Upper lobe of left lung (tissue), 6 donors: ENCODE data around the gene AKT2. TPM values are rescaled to one million over a fixed set of nuclear protein-coding genes. Genes with fewer than 3 reads are reported as not detected.

Source experiments
- ATAC-seq, 2 donors: fragments of 200-7000 bp; cut with Tn5 transposase; one replicate each; pipeline ENCODE4 v1.9.1; 2022; ENCODE audit warnings: mild to moderate bottlenecking in 2 of 2, moderate library complexity in 2 of 2; ENCODE audit not compliant: low FRiP score in 2 of 2
- DNase-seq, 2 donors: peaks; one replicate each; pipeline ENCODE4 v3.0.0-alpha.2; 2019 to 2020
- H3K27ac ChIP-seq, 4 donors: fragments of 200-600 bp; sonication (generic); one replicate each; pipeline ENCODE4 v1.5.1; 2016 to 2019
- H3K27me3 ChIP-seq, 4 donors: fragments of 200-600 bp; sonication (generic); one replicate each; pipeline ENCODE4 v1.5.1; 2017 to 2019
- H3K36me3 ChIP-seq, 4 donors: fragments of 200-600 bp; sonication (generic); one replicate each; pipeline ENCODE4 v1.5.1; 2016 to 2019
- H3K4me1 ChIP-seq, 4 donors: fragments of 200-600 bp; sonication (generic); one replicate each; pipeline ENCODE4 v1.5.1; 2018 to 2019
- H3K4me3 ChIP-seq, 4 donors: fragments of 200-600 bp; sonication (generic); one replicate each; pipeline ENCODE4 v1.5.1; 2017 to 2019; ENCODE audit warnings: mild to moderate bottlenecking in 2 of 4, moderate library complexity in 1 of 4
- H3K9me3 ChIP-seq, 4 donors: fragments of 200-600 bp; sonication (generic); one replicate each; pipeline ENCODE4 v1.5.1; 2018 to 2019
- CTCF ChIP-seq, 6 experiments: fragments of 450-650 bp in 4 of 6; fragments of 200-600 bp in 2 of 6; sonication (generic) in 2 of 6; IDR thresholded peaks; one replicate each; pipeline ENCODE4 v1.5.1; 2016 to 2019; ENCODE audit warnings: antibody characterized with exemption in 6 of 6
- EP300 ChIP-seq, 4 donors: sonication (generic); formaldehyde crosslinking; IDR thresholded peaks; one replicate each; pipeline ENCODE4 v1.5.1; 2017; ENCODE audit warnings: antibody characterized with exemption in 4 of 4, control low read depth in 2 of 4
- POLR2A ChIP-seq, 4 donors: fragments of 450-650 bp; IDR thresholded peaks; one replicate each; pipeline ENCODE4 v1.5.1; 2016 to 2017; ENCODE audit warnings: antibody characterized with exemption in 4 of 4, mild to moderate bottlenecking in 2 of 4
- POLR2AphosphoS5 ChIP-seq, 2 donors: sonication (generic); formaldehyde crosslinking; IDR thresholded peaks; one replicate each; pipeline ENCODE4 v1.5.1; 2017; ENCODE audit warnings: antibody characterized with exemption in 2 of 2
- WGBS, 2 donors: methylation state at CpG; one replicate each; pipeline ENCODE4 v1.1.5; 2017 to 2018; 5-methylcytosine and 5-hydroxymethylcytosine counted together
- total RNA-seq, 6 donors: library from RNA; depleted of rRNA in 4 of 6; stranded (reverse); fragments of >200 nt in 4 of 6; gene quantifications; one replicate each; pipeline versions ENCODE4 v1.1.0 to v1.2.1, GENCODE V29; 2016 to 2021
- donor health status: DM: no; HTN: no; CAD: no; lungs with moderate emphysema.
- donor health status: DM: no; HTN: yes; CAD: no; lungs with severe emphysema.

Gene AKT2
- total RNA-seq, 6 donors from 2014 or later: 59.7 to 164 (median 105) TPM

- Histone ChIP-seq H3K4me1 (peaks cover 9 to 23% (median 17%) of the 10 kb centered on the region in 4 donors), H3K36me3 (peaks cover 0 to 27% (median 0%) of the 10 kb centered on the region in 4 donors), H3K9me3 (no peaks in the 10 kb centered on the region), H3K27ac (no peak overlapping the region), H3K4me3 (no peak overlapping the region), H3K27me3 (peaks cover 3 to 32% (median 23%) of the 10 kb centered on the region in 4 donors)
- no peak for TF ChIP-seq CTCF (IDR thresholded peaks at IDR 0.05)
- no peak for TF ChIP-seq POLR2AphosphoS5 (IDR thresholded peaks at IDR 0.05)
- TF ChIP-seq EP300 (IDR thresholded peaks at IDR 0.05): no peak
- no peak for TF ChIP-seq POLR2A (IDR thresholded peaks at IDR 0.05)
- WGBS, 2 donors: 94 to 98% methylated on average over 24 to 42 of the region's 50 CpGs
- DNase-seq (peak in 1 of 2 donors; percentile 75), ATAC-seq (no peak)
Measured at GRCh38 chr19:40213882-40214570, 71.1 kb downstream of the AKT2 start.

GRCh38 chr19:40213251-40213829, 71.8 kb downstream of the AKT2 start:
- H3K36me3 ChIP-seq: peaks cover 0 to 28% (median 0%) of the 10 kb centered on the region in 4 donors
- peak in 1 of 2 donors; percentile 66 for DNase-seq
- TF ChIP-seq POLR2A (IDR thresholded peaks at IDR 0.05) (no peak), POLR2AphosphoS5 (IDR thresholded peaks at IDR 0.05) (no peak), CTCF (IDR thresholded peaks at IDR 0.05) (no peak), EP300 (IDR thresholded peaks at IDR 0.05) (no peak)
- H3K9me3 ChIP-seq: no peaks in the 10 kb centered on the region
- H3K27ac ChIP-seq: no peak overlapping the region
- 89 to 93% methylated on average over 31 to 39 of the region's 53 CpGs for WGBS, 2 donors
- no peak overlapping the region for H3K4me3 ChIP-seq
- peaks cover 3 to 27% (median 18%) of the 10 kb centered on the region in 4 donors for H3K27me3 ChIP-seq
- peaks cover 9 to 27% (median 21%) of the 10 kb centered on the region in 4 donors for H3K4me1 ChIP-seq
- no peak for ATAC-seq

GRCh38 chr19:40210889-40211288, 74.3 kb downstream of the AKT2 start:
- TF ChIP-seq POLR2A (IDR thresholded peaks at IDR 0.05) (no peak), POLR2AphosphoS5 (IDR thresholded peaks at IDR 0.05) (no peak), EP300 (IDR thresholded peaks at IDR 0.05) (no peak)
- no peak for ATAC-seq
- Histone ChIP-seq H3K27me3 (peaks cover 0 to 3% (median 0%) of the 10 kb centered on the region in 4 donors), H3K4me3 (no peak overlapping the region), H3K27ac (no peak overlapping the region), H3K36me3 (peaks cover 0 to 34% (median under 1%) of the 10 kb centered on the region in 4 donors), H3K4me1 (peaks cover 0 to 8% (median 6%) of the 10 kb centered on the region in 4 donors), H3K9me3 (no peaks in the 10 kb centered on the region)
- WGBS, 2 donors: 92 to 96% methylated on average over 5 of the region's 5 CpGs
- DNase-seq: no peak

GRCh38 chr19:40208602-40209001, 76.5 kb downstream of the AKT2 start:
- Histone ChIP-seq H3K4me1 (peaks cover 0 to 8% (median 6%) of the 10 kb centered on the region in 4 donors), H3K9me3 (no peaks in the 10 kb centered on the region), H3K27ac (no peak overlapping the region), H3K4me3 (no peak overlapping the region), H3K36me3 (peaks cover 0 to 47% (median 5%) of the 10 kb centered on the region in 4 donors), H3K27me3 (no peaks in the 10 kb centered on the region)
- DNase-seq (no peak), ATAC-seq (no peak)
- TF ChIP-seq EP300 (IDR thresholded peaks at IDR 0.05): no peak
- TF ChIP-seq CTCF (IDR thresholded peaks at IDR 0.05): no peak
- WGBS, 2 donors: 86 to 90% methylated on average over 5 of the region's 5 CpGs

- H3K36me3 ChIP-seq: peaks cover 0 to 50% (median 9%) of the 10 kb centered on the region in 4 donors
- H3K4me3 ChIP-seq: no peak overlapping the region
- 95 to 96% methylated on average over 21 of the region's 21 CpGs for WGBS, 2 donors
- DNase-seq (peak in 1 of 2 donors; percentile 75), ATAC-seq (no peak)
- H3K27me3 ChIP-seq: no peaks in the 10 kb centered on the region
- no peak for TF ChIP-seq POLR2AphosphoS5 (IDR thresholded peaks at IDR 0.05)
- no peak for TF ChIP-seq CTCF (IDR thresholded peaks at IDR 0.05)
- TF ChIP-seq POLR2A (IDR thresholded peaks at IDR 0.05): no peak
- TF ChIP-seq EP300 (IDR thresholded peaks at IDR 0.05): no peak
- no peak overlapping the region for H3K27ac ChIP-seq
- H3K9me3 ChIP-seq: no peaks in the 10 kb centered on the region
- H3K4me1 ChIP-seq: peaks cover 0 to 8% (median 6%) of the 10 kb centered on the region in 4 donors
Measured at GRCh38 chr19:40205760-40206159, 79.4 kb downstream of the AKT2 start.
